ENCODE results near the gene FOXP1. TPM values are rescaled to one million over a fixed set of nuclear protein-coding genes. Genes with fewer than 3 reads are reported as not detected.

FOXP1 gene
- polyA plus RNA-seq, 1 donor from 2014 or later, result 5.6 TPM

DNA sequence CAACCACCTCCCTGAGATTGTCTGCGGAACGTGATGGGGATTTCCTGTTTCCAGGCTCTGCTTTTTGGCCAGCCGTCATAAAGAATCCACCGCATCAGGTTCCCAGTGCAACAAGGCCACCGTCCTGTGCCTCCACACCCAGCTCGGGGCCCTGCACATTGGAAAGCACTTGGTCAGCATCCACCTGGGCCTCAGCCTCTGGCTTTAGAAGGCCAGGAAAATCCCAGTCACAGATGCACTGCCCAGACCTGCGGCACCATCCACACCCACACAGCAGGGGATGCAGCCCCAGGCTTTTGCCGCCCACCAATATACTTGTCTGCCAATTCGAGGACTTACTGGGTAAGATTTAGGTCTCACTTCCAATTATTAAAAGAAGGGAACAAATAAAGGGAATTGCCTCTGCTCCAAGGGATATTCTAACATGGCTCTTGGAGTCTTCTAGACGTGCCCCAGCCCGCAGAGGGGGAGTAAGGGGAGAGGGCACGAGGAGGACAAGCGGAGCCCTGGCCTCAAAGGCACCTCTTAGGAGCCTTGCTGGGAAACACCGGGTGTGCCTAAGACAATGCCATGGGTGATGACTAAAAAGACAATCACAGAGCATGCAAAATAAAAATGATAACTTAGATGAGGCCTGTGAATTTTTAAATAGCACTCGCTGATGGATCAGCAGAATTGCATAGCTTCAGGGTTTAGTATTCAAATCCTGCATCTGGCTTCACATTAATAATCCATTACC lies 169.2 kb downstream of the FOXP1 start:
- Histone ChIP-seq H4K20me1 (ENCODE audit: insufficient read depth) (no peaks in the 10 kb centered on the region), H3K27me3 (ENCODE audit: insufficient read depth, low read depth, low read length) (no peaks in the 10 kb centered on the region), H2AFZ (ENCODE audit: low read depth, low read length) (no peak overlapping the region), H3F3A (ENCODE audit: insufficient read depth, low read length, poor library complexity, severe bottlenecking) (no peaks in the 10 kb centered on the region), H3K9me2 (ENCODE audit: insufficient read depth, low read length) (no peaks in the 10 kb centered on the region), H3K79me2 (replicated peaks; ENCODE audit: insufficient read depth, low read length) (no peaks in the 10 kb centered on the region), H3K4me2 (ENCODE audit: low read length) (no peak overlapping the region), H3K27ac (ENCODE audit: low read length) (no peak overlapping the region), H3K36me3 (ENCODE audit: insufficient read depth, low read length) (no peaks in the 10 kb centered on the region), H3K9me3 (ENCODE audit: low read length) (no peaks in the 10 kb centered on the region), H3K9ac (ENCODE audit: low read length) (no peak overlapping the region), H3K4me3 (ENCODE audit: low read length) (no peak overlapping the region)
- TF ChIP-seq TAF1 (IDR thresholded peaks at IDR 0.05; ENCODE audit: low read depth), result no peak
- no peak for TF ChIP-seq EP300 (conservative IDR thresholded peaks at IDR 0.05; ENCODE audit: poor library complexity, severe bottlenecking)
- TF ChIP-seq SMC3 (conservative IDR thresholded peaks at IDR 0.05; ENCODE audit: poor library complexity), result no peak
- TF ChIP-seq, protein P1, sequence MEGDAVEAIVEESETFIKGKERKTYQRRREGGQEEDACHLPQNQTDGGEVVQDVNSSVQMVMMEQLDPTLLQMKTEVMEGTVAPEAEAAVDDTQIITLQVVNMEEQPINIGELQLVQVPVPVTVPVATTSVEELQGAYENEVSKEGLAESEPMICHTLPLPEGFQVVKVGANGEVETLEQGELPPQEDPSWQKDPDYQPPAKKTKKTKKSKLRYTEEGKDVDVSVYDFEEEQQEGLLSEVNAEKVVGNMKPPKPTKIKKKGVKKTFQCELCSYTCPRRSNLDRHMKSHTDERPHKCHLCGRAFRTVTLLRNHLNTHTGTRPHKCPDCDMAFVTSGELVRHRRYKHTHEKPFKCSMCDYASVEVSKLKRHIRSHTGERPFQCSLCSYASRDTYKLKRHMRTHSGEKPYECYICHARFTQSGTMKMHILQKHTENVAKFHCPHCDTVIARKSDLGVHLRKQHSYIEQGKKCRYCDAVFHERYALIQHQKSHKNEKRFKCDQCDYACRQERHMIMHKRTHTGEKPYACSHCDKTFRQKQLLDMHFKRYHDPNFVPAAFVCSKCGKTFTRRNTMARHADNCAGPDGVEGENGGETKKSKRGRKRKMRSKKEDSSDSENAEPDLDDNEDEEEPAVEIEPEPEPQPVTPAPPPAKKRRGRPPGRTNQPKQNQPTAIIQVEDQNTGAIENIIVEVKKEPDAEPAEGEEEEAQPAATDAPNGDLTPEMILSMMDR (IDR thresholded peaks at IDR 0.05; ENCODE audit: poor library complexity, severe bottlenecking), result no peak
- TF ChIP-seq POLR2AphosphoS5 (IDR thresholded peaks at IDR 0.05), result no peak
- TF ChIP-seq MXI1 (conservative IDR thresholded peaks at IDR 0.05; ENCODE audit: poor library complexity, severe bottlenecking), result no peak
- no peak for TF ChIP-seq RAD21 (conservative IDR thresholded peaks at IDR 0.05)
- TF ChIP-seq, protein P2, sequence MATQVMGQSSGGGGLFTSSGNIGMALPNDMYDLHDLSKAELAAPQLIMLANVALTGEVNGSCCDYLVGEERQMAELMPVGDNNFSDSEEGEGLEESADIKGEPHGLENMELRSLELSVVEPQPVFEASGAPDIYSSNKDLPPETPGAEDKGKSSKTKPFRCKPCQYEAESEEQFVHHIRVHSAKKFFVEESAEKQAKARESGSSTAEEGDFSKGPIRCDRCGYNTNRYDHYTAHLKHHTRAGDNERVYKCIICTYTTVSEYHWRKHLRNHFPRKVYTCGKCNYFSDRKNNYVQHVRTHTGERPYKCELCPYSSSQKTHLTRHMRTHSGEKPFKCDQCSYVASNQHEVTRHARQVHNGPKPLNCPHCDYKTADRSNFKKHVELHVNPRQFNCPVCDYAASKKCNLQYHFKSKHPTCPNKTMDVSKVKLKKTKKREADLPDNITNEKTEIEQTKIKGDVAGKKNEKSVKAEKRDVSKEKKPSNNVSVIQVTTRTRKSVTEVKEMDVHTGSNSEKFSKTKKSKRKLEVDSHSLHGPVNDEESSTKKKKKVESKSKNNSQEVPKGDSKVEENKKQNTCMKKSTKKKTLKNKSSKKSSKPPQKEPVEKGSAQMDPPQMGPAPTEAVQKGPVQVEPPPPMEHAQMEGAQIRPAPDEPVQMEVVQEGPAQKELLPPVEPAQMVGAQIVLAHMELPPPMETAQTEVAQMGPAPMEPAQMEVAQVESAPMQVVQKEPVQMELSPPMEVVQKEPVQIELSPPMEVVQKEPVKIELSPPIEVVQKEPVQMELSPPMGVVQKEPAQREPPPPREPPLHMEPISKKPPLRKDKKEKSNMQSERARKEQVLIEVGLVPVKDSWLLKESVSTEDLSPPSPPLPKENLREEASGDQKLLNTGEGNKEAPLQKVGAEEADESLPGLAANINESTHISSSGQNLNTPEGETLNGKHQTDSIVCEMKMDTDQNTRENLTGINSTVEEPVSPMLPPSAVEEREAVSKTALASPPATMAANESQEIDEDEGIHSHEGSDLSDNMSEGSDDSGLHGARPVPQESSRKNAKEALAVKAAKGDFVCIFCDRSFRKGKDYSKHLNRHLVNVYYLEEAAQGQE (IDR thresholded peaks at IDR 0.05; ENCODE audit: borderline replicate concordance), result no peak
- TF ChIP-seq EZH2 (IDR thresholded peaks at IDR 0.05; ENCODE audit: borderline replicate concordance, insufficient read depth, low read length, poor library complexity, severe bottlenecking), result no peak

DNA sequence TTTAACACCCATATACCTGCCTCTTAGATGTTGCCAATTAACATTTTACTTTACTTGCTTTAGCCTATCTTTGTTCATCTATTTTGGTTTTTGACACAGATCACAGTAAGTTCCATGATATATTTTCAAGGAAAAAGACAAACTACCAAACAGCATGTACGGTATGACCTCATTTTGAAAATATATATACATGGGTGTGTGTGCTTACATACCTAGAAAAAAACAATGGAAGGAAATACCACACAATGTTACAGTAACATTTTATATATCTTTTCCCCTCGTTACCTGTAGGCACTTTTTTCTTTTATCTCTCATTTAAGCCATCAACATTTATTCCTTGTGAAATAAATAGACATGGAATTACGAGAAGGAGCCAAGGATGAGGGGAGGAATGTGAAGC lies 170.0 kb downstream of the FOXP1 start:
- Histone ChIP-seq H3K27me3 (ENCODE audit: insufficient read depth, low read depth, low read length) (no peaks in the 10 kb centered on the region), H3K36me3 (ENCODE audit: insufficient read depth, low read length) (no peaks in the 10 kb centered on the region), H3K9ac (ENCODE audit: low read length) (no peak overlapping the region), H4K20me1 (ENCODE audit: insufficient read depth) (no peaks in the 10 kb centered on the region), H3K79me2 (replicated peaks; ENCODE audit: insufficient read depth, low read length) (no peaks in the 10 kb centered on the region), H3K4me3 (ENCODE audit: low read length) (no peak overlapping the region), H3K27ac (ENCODE audit: low read length) (no peak overlapping the region), H3K9me2 (ENCODE audit: insufficient read depth, low read length) (no peaks in the 10 kb centered on the region), H3K4me2 (ENCODE audit: low read length) (no peak overlapping the region), H3K9me3 (ENCODE audit: low read length) (no peaks in the 10 kb centered on the region), H3F3A (ENCODE audit: insufficient read depth, low read length, poor library complexity, severe bottlenecking) (no peaks in the 10 kb centered on the region), H2AFZ (ENCODE audit: low read depth, low read length) (no peak overlapping the region)
- TF ChIP-seq EZH2 (IDR thresholded peaks at IDR 0.05; ENCODE audit: borderline replicate concordance, insufficient read depth, low read length, poor library complexity, severe bottlenecking), result no peak
- TF ChIP-seq, protein P1 (IDR thresholded peaks at IDR 0.05; ENCODE audit: poor library complexity, severe bottlenecking), result no peak
- no peak for TF ChIP-seq TAF1 (IDR thresholded peaks at IDR 0.05; ENCODE audit: low read depth)
- no peak for TF ChIP-seq MXI1 (conservative IDR thresholded peaks at IDR 0.05; ENCODE audit: poor library complexity, severe bottlenecking)
- no peak for TF ChIP-seq RAD21 (conservative IDR thresholded peaks at IDR 0.05)
- no peak for TF ChIP-seq EP300 (conservative IDR thresholded peaks at IDR 0.05; ENCODE audit: poor library complexity, severe bottlenecking)
- TF ChIP-seq, protein P2 (IDR thresholded peaks at IDR 0.05; ENCODE audit: borderline replicate concordance), result no peak
- no peak for TF ChIP-seq POLR2AphosphoS5 (IDR thresholded peaks at IDR 0.05)
